ENCODE data around the gene GLP2R.

The GLP2R gene

DNA sequence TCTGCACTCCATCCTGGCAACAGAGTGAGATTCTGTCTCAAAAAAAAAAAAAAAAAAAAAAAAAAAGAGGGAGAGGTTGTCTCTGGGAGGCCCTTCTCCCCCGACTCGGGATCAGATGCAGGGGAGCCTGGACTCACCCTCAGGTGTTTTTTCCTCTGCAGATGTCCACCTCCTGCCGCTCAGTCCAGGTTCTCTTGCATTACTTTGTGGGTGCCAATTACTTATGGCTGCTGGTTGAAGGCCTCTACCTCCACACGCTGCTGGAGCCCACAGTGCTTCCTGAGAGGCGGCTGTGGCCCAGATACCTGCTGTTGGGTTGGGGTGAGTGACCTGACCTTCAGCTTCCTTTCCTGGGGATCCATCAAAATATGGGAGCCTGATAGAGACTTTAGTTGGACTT lies 34.1 kb downstream of the GLP2R start:
- DNase-seq = no peak

DNA sequence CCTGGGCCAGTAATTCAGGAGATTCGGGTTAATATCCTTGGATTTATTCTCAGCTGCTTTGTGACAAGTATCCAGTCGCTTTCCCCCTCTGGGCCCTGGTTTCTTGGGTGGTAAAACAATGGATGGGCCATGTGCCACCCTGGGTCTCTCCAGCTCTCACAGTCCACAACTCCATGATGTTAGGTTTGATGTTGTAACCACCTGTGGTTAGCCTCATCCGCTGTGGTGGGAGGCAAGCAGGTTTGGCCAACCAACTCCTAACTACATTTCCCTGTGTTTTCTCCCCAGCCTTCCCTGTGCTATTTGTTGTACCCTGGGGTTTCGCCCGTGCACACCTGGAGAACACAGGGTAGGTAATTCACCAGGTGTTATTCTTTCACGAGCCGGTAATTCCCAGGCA lies 35.1 kb downstream of the GLP2R start:
- no peak for DNase-seq

DNA sequence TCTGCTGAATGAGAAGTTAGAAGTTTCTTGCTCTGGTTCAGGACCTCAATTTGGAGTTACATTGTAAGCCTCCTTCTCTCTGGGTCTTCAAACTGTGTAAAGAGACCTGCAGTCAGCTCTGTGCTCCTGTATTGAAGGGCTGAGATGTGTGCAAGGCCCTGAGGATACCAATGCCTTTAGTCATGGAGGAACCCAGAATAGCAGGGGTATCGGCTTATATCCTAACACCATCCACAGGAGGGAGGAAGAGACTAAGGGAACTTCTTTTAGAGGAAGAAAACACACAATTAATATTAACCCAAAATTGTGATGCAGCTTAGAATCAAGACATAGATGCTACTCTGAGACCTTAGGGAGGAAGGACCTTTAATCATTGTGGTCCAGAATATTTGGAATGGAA lies 36.5 kb downstream of the GLP2R start:
- no peak for DNase-seq

DNA sequence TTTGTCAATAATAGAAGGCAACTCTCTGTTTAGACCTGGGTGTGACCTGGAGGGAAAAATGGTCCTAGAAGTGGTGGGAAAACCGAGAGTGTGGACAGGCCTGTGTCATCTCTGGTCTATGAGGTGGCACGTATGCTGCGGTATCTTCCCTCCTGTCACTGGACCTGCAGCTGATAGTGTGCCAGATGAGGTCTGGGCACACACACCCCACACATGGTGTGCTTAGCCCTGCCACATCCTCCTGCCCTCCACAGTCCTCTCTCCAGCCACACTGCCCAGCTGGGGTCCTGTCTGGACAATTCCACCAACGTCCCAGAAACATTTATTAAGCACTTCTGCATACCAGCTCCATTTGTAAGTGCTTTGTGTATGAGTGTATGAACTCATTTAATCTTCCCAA lies 37.2 kb downstream of the GLP2R start:
- DNase-seq = no peak

DNA sequence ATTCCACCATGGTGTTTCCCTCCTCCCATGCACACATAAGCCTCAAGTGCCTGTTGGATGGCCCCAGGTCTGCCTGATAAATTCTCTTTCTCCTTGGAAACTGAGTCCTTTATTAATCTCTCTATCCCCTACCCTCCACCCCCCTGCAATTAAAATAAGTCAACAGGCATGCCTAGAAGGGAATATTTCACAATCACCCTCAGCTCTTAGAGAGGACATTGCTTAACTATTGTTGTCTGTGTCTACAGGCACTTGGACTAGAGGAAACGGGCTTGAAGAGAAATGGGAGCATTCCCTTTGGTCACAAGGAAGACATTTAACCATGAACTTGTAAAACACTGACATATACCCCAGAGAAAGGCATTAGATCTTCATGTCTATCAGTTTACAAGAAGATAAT lies 39.9 kb downstream of the GLP2R start:
- no peak for DNase-seq

DNA sequence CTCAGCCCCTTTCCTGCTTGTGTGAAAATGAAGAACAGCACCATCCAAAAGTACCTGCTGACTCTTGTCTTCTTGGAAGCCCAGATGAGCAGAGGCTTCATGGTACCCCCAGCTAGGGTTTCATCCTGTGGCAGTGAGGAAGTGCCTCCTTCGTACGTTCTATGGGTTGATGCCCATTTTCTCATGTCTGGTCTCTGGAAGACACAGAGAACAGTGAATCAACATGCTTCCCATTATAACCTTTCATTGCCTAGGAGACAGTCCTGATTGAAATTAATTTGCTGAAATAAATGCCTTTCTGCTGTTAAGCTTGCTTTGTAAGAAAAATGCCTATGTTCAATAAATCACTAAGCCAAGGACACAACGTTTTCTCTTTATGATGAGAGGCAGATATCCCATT lies 42.8 kb downstream of the GLP2R start:
- DNase-seq = no peak

DNA sequence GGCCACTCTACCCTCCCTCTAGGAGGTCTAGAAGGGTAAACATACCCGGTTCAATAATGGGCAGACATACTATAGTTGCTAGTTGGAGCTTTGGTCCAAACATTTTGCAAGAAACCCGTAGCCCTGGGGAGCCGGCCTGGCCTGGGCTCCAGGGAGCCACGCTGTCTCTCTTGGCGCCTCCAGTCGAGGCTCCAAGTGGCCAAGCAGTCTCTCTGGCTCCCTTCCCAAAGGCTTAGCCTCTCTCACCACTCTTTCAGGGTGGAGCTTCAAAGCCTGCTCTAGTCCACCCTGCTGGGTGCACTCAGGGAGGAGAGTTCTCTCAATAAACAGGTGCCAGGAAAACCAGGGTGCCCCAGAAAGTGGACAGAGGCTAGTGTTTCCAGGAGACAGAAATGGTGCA lies 47.1 kb downstream of the GLP2R start:
- DNase-seq = no peak

DNA sequence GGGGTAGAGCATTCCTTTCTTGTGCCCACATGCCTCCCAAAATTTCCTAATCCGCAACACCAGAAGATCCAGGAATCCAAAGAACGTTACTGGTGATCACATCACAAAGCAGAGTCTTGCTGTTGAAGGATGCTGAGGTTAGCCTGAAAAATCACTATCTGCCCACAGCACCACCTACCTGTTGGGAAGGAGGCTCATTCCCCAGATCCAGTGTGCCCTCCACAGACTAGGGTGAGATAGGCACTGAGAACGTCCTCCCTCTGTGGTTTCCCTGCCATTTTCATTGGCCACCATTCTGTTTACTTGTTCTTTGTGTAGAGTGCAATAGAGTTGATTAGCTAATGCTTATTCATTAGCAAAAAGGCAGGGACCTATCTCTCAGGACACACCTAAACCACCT lies 49.0 kb downstream of the GLP2R start:
- DNase-seq = no peak

DNA sequence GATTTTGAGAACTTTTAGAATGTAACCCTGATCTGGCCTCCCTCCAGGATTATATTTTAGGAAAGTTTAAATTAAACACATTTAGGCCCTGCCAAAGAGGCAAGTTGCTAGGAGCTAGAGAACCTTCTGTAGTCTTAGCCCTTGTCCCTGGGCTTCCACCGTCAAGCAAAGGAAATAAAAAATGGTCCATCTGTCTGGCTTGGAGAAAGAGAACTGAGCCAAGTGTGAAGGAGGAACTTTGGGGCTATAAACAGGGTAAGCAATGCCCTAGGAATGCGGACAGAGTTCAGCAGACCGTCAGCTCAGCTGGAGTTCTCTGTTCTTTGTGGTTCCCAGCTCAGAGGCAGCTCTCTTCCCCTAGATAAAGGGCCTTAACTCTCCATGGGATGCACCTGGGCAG lies 49.7 kb downstream of the GLP2R start:
- no peak for DNase-seq

DNA sequence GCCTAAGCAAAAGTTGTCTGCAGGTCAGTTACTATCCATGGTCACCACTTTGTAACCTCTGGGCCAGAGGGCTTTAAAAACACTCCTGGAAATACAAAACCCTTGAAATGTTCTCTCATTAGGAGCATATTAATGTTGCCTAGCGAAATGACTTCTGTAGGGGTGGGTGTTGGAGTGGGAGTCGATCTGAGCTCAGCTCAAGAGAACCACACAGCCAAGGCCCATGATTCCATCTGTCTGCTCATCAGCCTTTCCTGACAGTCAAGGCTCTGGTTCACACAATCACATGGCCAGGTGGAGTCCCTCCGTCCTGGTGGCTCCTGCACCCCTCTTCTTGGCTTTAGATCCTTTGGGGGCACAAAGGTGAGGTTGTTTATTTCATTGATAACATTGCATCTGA lies 52.6 kb downstream of the GLP2R start:
- no peak for DNase-seq

DNA sequence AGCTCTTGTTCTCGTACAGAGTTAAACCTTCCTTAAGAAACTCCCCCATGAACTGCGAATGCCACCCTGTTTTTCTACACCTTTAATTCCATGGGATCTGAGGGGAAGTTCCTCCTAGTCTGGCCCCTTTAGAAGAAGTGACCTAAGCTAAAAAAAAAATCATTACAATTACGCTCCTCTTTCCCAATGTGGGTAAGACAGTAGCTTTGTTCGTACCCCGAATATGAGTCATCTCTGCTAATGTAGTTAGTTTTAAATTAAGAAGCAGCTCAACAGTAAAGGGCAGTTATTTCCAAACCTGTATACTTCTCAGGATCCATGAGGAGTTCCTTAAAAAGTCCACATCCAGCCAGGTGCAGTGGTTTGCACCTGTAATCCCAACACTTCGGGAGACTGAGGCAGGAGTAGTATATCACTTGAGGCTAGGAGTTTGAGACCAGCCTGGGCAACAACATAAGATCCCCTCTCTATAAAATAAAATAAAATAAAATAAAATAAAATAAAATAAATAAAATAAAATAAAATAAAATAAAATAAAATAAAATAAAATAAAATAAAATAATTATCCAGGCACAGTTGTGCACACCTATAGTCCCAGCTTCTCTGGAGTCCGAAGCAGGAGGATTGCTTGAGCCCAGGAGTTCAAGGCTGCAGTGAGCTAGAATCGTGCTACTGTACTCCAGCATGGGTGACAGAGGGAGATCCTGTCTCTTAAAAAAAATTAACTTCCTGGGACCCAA lies 53.2 kb downstream of the GLP2R start:
- DNase-seq = no peak

DNA sequence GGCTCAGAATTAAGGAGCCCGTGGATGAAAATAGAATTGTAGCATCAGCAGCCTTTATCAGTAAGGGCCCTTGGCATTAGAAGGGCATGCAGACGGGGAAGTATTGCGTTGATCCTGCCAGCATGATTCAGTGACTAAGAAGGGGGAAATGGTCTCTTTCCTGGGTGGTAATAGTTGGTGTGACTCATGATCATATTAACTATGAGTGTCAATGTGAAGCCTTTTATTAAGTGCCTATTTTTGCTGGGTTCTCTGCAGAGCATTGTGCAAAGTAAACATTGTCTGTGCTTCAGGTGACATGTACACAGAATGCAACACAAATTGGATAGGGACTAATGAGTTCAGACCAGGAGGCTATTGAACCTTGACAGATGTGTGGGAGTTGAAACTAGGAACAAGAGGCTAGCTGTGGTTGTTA lies 54.9 kb downstream of the GLP2R start:
- no peak for DNase-seq

DNA sequence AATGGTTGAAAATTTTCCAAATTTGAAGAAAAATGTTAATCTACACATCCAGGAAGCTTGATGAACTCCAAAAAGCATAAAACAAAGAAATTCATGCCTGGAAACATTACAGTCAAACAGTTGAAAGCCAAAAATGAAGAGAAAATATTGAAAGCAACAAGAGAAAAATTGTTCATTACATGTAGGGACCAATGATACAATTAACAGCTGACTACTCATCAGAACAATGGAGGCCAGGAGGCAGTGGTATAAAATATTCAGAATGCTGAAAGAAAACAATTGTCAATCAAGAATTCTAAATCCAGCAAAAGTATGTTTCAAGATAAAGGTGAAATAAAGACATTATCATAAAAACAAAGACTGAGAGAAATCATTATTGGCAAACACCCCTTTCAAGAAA lies 57.7 kb downstream of the GLP2R start:
- no peak for DNase-seq

DNA sequence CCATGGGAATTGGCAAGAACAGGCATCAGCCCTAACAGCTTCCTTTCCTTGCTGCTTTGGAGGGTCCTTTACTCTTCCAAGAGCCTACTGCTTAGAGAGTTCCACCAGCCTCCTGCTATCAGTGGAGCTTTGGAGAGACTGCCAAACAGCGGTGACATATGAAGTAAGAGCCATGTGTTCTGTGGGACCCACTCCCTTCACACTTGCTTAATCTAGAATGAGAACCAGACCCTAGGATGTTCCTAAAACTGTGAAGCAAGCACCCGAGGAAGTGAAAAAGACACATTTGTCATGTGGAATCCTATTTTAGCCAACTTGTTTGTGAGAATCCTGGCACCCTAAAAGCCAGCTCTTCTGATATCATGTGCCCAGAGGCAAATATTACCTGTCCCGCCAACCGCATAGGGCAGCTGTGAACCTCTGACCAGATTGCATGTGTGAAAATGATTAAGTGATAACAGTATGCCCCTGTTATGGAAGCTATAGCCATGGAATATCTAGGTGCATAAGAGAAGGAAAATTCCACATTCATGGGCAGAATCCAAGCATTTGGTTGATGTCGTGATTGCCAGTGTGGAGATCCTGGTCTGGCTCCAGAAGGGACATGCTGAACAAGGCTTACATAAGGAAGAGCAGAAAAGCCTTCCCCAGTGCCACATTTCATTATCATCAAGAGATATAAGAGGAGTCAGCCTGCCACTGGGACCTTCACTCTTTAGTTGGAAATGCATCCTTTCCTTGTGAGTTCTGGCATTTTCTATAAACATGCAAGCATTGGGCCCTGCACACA lies 60.6 kb downstream of the GLP2R start:
- DNase-seq = no peak

DNA sequence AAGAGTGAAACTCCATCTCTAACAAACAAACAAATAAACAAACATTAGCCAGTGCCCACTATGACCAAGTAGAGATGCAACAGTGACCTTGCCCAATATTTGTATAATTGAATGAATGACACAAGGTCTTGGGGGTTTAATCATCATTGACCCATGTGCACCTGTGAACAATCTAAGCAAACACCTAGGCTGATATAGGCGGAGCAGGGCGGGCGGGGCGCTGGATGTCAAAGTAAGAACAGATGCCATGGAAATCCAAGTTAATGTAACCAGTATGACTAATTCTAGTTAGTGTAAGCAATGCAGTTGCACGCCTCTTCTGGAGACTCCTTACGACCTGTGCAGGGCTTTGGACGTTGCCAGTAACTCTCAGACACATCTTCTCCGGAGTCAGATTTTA lies 61.8 kb downstream of the GLP2R start:
- DNase-seq = no peak

DNA sequence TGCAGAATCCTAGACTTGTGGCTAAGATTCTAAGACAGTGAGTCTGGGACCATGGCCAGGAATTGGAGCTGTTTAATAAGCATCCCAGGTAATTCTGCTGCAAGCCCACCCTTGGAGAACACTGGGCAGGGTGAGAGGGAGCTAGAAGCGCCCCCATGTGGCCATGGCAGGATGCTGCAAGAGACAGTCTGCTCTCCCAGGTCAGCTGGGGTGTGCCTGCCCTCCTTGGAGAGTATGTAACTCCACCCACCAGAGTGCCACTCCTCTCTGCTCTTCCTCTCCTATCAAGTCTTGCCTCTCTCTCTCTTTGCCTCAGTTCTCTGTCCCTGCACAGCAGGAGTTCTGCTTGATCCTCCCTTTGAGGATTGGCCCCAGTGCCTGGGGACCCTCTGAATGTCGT lies 64.4 kb downstream of the GLP2R start:
- peak; percentile 88 for DNase-seq

DNA sequence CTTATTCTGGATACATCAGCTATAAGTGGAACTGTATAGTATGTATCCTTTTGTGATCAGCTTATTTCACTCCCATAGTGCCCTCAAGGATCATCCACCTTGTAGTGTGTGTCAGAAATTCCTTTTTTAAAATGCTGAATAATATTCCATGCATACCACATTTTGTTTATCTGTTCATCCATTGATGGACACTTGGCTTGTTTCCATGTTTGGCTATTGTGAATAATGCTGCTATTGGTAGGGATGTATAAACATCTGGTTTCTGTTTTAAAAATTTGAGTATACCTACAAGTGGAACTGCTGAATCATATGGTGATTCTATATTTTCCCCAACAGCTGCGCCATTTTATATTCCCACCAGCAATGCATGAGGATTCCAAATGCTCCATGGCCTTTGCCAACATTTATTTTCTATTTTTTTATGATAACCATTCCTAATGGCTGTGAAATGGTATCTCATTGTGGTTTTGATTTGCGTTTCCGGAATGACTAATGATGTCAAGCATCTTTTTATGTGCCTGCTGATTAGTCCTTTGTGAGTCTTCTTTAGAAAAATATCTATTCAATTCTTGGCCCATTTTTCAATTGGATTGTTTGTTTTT lies 67.8 kb downstream of the GLP2R start:
- no peak for DNase-seq

DNA sequence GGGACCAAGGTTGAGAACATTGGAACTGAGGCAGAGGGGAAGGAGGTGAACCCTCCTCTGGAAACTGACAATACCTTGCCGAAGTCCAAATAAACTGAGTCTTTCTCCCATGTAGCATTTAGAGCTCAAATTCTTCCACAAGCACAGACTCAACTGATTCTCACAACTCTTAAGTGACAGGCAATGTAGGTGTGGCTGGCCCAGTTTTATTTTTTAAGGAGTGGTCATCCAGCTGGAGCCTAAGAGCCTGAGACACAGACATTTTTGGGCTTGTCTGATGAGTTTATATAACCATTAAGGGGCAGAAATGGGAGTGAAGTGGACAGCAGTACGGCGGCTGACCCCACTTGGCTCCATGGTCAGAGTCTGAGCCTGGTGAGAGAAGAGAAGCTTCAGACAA lies 68.5 kb downstream of the GLP2R start:
- no peak for DNase-seq

DNA sequence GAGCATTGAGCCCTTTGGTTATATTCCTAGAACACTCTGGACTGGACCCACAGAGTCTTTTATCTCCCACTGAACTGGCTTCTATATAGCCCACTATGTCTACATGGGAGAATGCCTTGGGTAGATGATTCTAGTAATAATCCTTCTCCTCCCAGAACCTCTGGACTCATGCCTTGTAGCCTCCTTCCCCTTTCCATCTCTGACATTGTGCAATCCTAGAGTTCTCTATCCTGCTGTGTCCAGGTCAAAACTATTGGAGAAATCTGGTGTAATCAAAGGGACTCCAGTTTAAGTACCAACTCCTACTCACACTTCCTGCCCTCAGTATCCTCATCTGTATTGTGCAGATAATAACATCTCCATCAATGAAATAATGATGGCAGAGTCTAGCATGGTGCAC lies 70.2 kb downstream of the GLP2R start:
- DNase-seq = no peak

DNA sequence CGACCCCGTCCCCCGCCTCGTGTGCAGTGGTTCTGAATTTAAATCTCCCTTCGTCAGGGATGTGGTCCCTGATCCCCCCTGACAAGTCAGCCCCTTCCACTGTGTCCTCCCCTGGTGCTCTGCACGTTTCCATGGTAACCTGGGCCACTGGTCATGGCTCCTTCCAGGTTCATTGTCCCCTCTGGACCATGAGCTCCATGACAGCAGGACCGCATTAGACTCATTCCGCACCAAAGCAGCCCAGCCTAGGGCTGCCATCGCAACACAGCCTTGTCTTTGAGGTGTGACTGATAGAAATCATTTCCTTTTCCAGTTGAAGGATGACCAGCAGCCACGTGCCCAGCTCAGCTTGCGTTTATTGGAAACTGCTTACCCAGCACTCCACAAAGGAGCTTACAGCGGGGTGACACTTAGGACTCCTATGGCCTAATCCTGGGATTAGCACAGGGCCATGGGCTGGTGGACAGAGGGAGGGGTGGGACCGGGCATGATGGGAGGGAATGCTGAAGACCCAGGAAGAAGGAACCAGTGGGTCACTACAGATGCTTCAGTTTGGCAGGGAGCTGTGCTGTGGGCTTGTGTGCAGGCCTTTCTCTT lies 71.7 kb downstream of the GLP2R start:
- peak; percentile 90 for DNase-seq

DNA sequence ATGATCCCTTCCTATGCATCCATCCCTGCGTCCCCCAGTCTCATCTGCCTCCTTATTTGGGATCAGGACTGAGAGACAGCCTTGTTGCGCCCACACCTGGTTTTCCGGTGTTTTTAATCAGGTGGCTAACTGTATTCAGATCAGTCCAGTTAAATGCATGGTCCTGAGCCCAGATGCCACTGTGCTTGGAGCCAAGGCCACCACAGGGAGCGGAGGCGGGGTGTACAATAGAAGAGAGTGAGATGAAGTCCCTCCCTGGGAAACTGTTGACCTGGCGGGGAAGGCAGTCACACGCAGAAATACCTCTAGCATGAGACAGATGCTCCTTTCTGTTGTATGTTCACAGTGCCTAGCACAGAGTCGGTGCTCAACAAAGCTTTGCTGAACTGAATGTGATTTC lies 73.1 kb downstream of the GLP2R start:
- DNase-seq = no peak

DNA sequence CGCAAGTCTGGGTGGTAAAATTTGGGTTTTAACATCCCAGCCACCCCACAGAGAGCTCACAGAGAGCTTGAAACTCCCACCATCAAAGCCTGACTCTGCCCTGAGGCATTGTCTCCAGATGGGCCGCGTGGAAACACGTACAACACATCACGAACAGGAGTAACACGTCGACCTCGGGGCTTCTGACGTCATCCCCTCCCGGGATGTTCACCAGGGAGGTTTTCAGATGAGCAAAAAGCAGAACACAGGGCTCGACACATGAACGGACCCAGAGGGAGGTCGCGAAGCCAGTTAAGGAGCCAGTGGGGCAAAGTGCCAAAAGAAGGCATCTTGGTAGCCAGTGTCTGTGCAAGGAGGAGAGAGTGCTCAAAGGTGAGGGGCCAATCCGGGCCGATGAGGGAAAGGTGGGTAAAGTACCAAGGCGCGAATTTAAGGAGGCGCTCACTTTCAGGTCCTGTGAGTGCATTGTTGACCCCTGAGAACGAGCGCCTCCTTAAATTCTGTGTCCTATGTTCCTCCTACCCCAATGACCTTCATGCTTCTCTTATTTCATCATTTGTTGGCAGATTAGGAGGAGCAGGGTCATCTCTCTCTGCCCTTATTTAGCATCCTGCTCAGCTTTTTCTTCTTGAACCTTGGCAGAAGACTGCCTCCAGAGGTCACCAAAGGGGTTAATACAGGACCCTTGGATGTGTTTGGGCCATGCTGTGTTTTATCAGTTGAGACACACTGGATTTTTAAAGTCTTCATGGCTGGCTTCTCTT lies 73.7 kb downstream of the GLP2R start:
- DNase-seq = no peak

DNA sequence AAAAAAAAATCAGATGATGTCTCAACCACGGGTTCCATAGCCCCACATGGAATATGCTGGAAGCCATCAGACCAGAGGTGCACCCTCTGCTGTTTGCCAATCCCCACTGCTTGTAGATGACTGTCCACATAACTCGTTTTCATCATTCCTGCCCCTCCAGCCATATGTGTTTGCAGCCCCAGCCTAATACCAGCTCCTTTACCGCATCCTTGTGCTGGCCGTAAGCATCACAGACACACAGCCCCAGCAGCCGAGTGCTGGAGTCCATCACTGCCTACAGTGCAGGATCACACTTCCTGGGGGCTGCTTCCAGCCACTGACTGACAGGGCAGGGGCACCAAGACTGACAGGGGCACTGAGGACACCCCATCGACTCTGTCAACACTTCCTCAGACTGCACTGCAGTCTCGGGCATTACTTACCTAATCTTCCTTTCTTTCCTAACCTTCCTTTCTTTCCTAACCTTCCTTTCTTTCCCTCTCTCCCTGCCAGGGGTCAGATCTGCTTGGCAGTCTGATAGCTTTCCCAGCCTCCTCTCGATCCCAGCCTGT lies 74.4 kb downstream of the GLP2R start:
- DNase-seq = peak; percentile 89

All from NCI-H82 (cell line).